ENCODE results near the gene FGGY.

DNA sequence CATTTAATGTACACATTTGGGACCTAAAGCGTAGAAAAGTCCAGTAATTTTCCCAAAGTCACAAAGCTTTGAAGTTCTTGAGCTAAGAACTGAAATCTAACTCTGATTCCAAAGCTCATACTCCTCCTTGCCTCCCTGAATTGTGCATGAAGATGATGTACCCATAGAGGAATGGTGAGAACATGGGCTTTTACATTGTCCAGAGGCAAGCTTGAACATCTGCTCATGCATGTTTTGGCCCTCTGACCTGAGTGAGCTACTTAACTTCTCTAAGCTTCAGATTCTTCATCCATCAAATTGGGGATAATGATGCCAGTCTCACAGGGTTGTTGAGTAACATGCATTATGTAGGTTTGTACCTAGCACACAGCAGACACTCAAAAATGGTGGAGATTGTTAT lies 259.5 kb downstream of the FGGY start:
- TF ChIP-seq ZNF274 (IDR thresholded peaks at IDR 0.05; ENCODE audit: low read depth, low read length) = no peak
- TF ChIP-seq SUZ12 (IDR thresholded peaks at IDR 0.05; ENCODE audit: extremely low read depth, insufficient read depth, insufficient read length) = no peak

All from NT2/D1 (cell line).